Endothelial cell of umbilical vein (primary cell): Measurements from ENCODE around the gene PGBD5. TPM values are rescaled to one million over a fixed set of nuclear protein-coding genes. Genes with fewer than 3 reads are reported as not detected.

Source experiments
- BruUV-seq: library from RNA; stranded (reverse); fragments of 400-500 nt; replicated peaks from 2 replicates; lab custom pipeline; 2021; lab: Mats Ljungman, UMichigan
- CTCF ChIA-PET: fragments of 300-600, 350-600 bp; sonication (Branson Sonifier 250); formaldehyde crosslinking; loops from one replicate; lab custom pipeline; 2021; ENCODE audit warnings: antibody characterized with exemption, inconsistent platforms; lab: Charles Lee
- POLR2A ChIA-PET: fragments of 300-600, 350-600 bp; sonication (Branson Sonifier 250); formaldehyde crosslinking; loops from one replicate; lab custom pipeline; 2021; ENCODE audit warnings: antibody characterized with exemption, inconsistent platforms; lab: Charles Lee
- DNase-seq: peaks from one replicate; pipeline ENCODE4 v3.0.0-alpha.2; 2011; ENCODE audit warnings: low read depth, low spot score
- FAIRE-seq: peaks from 2 replicates; lab custom pipeline; 2011; peaks lifted over from hg19 to GRCh38; lab: Jason Lieb, UNC
- H2AFZ ChIP-seq: 2 replicates; pipeline ENCODE4 v1.6.0; 2012; ENCODE audit warnings: low read depth, low read length, control low read depth, inconsistent platforms
- H3K27ac ChIP-seq: 2 replicates; pipeline ENCODE4 v1.5.1; 2011; ENCODE audit warnings: low read depth, mild to moderate bottlenecking, control low read depth, low read length, moderate library complexity; ENCODE audit not compliant: insufficient read depth
- H3K27me3 ChIP-seq, 2 experiments: 2 replicates each; pipeline versions ENCODE4 v1.6.0 to v1.6.1; 2011; ENCODE audit warnings: low read length in 2 of 2, mixed read lengths in 1 of 2; ENCODE audit not compliant: control insufficient read depth in 2 of 2, insufficient read depth in 2 of 2
- H3K36me3 ChIP-seq, 2 experiments: 2 replicates in 1 of 2; 3 replicates in 1 of 2; pipeline ENCODE4 v1.5.1; 2011; ENCODE audit warnings: low read length in 2 of 2, mild to moderate bottlenecking in 1 of 2, moderate library complexity in 1 of 2; ENCODE audit not compliant: control insufficient read depth in 2 of 2, insufficient read depth in 2 of 2; ENCODE audit errors: extremely low read depth in 1 of 2
- H3K4me1 ChIP-seq: 3 replicates; pipeline ENCODE4 v1.5.1; 2011; ENCODE audit warnings: mild to moderate bottlenecking, low read length; ENCODE audit not compliant: control insufficient read depth, insufficient read depth; ENCODE audit errors: extremely low read depth
- H3K4me2 ChIP-seq: 2 replicates; pipeline ENCODE4 v1.6.1; 2011; ENCODE audit warnings: low read length, control low read depth, mixed read lengths; ENCODE audit not compliant: insufficient read depth
- H3K4me3 ChIP-seq, 3 experiments: fragments of 200-600 bp in 1 of 3; sonication (generic), shearing (Covaris generic) in 1 of 3; replicated peaks in 1 of 3; 2 replicates each; pipeline ENCODE4 v1.5.1; 2011 to 2016; ENCODE audit warnings: control low read depth in 3 of 3, low read length in 3 of 3, mild to moderate bottlenecking in 2 of 3, inconsistent platforms in 1 of 3, low read depth in 1 of 3, moderate library complexity in 1 of 3; ENCODE audit not compliant: insufficient read depth in 1 of 3
- H3K79me2 ChIP-seq: 2 replicates; pipeline ENCODE4 v1.6.0; 2012; ENCODE audit warnings: low read length, inconsistent platforms; ENCODE audit not compliant: control insufficient read depth, insufficient read depth
- H3K9ac ChIP-seq: replicated peaks from 2 replicates; pipeline ENCODE3; 2011; ENCODE audit warnings: low read length, control low read depth; ENCODE audit not compliant: insufficient read depth; ENCODE audit errors: extremely low read depth
- H3K9me1 ChIP-seq: replicated peaks from 3 replicates; pipeline ENCODE4 v1.6.0; 2011; ENCODE audit warnings: mild to moderate bottlenecking, low read length; ENCODE audit not compliant: control insufficient read depth, insufficient read depth; ENCODE audit errors: extremely low read depth
- H3K9me3 ChIP-seq: replicated peaks from 2 replicates; pipeline ENCODE4 v1.5.1; 2012; ENCODE audit warnings: low read length, inconsistent platforms; ENCODE audit not compliant: control insufficient read depth, insufficient read depth
- H4K20me1 ChIP-seq: replicated peaks from 2 replicates; pipeline ENCODE3; 2011; ENCODE audit warnings: mild to moderate bottlenecking, low read length; ENCODE audit not compliant: control insufficient read depth, insufficient read depth; ENCODE audit errors: extremely low read depth
- CTCF ChIP-seq, 2 donors: IDR thresholded peaks; 1 replicate in 1 of 2; 2 replicates in 1 of 2; pipeline ENCODE4 v1.5.1; 2011; ENCODE audit warnings: low read length in 2 of 2, mild to moderate bottlenecking in 2 of 2, moderate library complexity in 2 of 2, control low read depth in 1 of 2, inconsistent platforms in 1 of 2, low read depth in 1 of 2; ENCODE audit not compliant: insufficient read depth in 1 of 2; ENCODE audit errors: extremely low read depth in 1 of 2
- EZH2 ChIP-seq: IDR thresholded peaks from 2 replicates; pipeline ENCODE4 v1.6.1; 2012; ENCODE audit warnings: borderline replicate concordance, low read depth, mild to moderate bottlenecking, moderate library complexity, low read length, inconsistent platforms; ENCODE audit not compliant: severe bottlenecking
- FOS ChIP-seq: IDR thresholded peaks from 2 replicates; pipeline ENCODE4 v1.6.1; 2011; ENCODE audit warnings: mild to moderate bottlenecking, low read length, moderate library complexity, borderline replicate concordance; ENCODE audit not compliant: insufficient read depth
- GATA2 ChIP-seq: IDR thresholded peaks from 2 replicates; pipeline ENCODE4 v1.7.0; 2011; ENCODE audit warnings: low read depth, mild to moderate bottlenecking, moderate library complexity, mixed read lengths, low read length; ENCODE audit not compliant: insufficient read length, insufficient read depth
- JUN ChIP-seq: IDR thresholded peaks from 2 replicates; pipeline ENCODE4 v1.6.1; 2011; ENCODE audit warnings: borderline replicate concordance, low read depth; ENCODE audit not compliant: insufficient read length, insufficient read depth
- MAX ChIP-seq: IDR thresholded peaks from 2 replicates; pipeline ENCODE4 v1.6.1; 2011; ENCODE audit not compliant: insufficient read depth, insufficient read length
- MYC ChIP-seq: IDR thresholded peaks from one replicate; pipeline ENCODE4 v1.6.1; 2011; ENCODE audit warnings: mild to moderate bottlenecking, low read depth, low read length
- POLR2A ChIP-seq: IDR thresholded peaks from 2 replicates; pipeline ENCODE4 v1.6.1; 2012; ENCODE audit warnings: low read depth, mild to moderate bottlenecking, control low read depth, low read length
- POLR2AphosphoS5 ChIP-seq: IDR thresholded peaks from 2 replicates; pipeline ENCODE4 v1.6.1; 2012; ENCODE audit warnings: low read depth, mild to moderate bottlenecking, control low read depth, low read length, moderate library complexity; ENCODE audit not compliant: insufficient read depth
- dilution Hi-C: fragments of 300-500 bp; cut with MboI; formaldehyde crosslinking; loops from one replicate; pipeline ENCODE4 v1.15.0; 2019; ENCODE audit warnings: low sequenced_read_pairs; ENCODE audit not compliant: extremely low pct_ligation_motif_present
- intact Hi-C: fragments of 100-400 bp; cut with micrococcal nuclease; formaldehyde crosslinking; loops from one replicate; pipeline ENCODE4 v1.10.0; 2022
- polyA plus RNA-seq, 4 experiments: library from polyadenylated mRNA; depleted of rRNA in 3 of 4; stranded (reverse) in 3 of 4; unstranded in 1 of 4; fragments of >200 nt; gene quantifications; 2 replicates each; pipeline versions ENCODE4 v1.2.1 to v1.2.3, GENCODE V29; 2011 to 2012; ENCODE audit warnings: missing spikeins in 1 of 4
- total RNA-seq: library from RNA; stranded (reverse); gene quantifications from 2 replicates; pipeline ENCODE4 v1.2.3, GENCODE V29; 2021

The PGBD5 gene
- total and polyA plus RNA-seq, 2 donors (not counting 3 experiments of a cell fraction or from before 2014, with no cell fraction given): 0.03 TPM; not detected in 1

- POLR2A ChIA-PET: no interaction called here
- H3K9me3 ChIP-seq: no peaks in the 10 kb centered on the region
- dilution Hi-C loops: no loop called here
- no peaks in the 10 kb centered on the region for H3K79me2 ChIP-seq
- H3K9ac ChIP-seq: no peak overlapping the region
- CTCF ChIA-PET: no interaction called here
- no peak for DNase-seq
- FAIRE-seq: no peak
- no peak overlapping the region for H3K4me3 ChIP-seq
- TF ChIP-seq POLR2A (no peak), MAX (no peak), MYC (no peak), FOS (no peak), POLR2AphosphoS5 (no peak), EZH2 (no peak), GATA2 (no peak), CTCF (IDR thresholded peaks at IDR 0.05; ENCODE audit: extremely low read depth in 1 of 2, insufficient read depth in 1 of 2, low read depth in 1 of 2, low read length in 2 of 2) (no peak), JUN (no peak)
- H3K36me3 ChIP-seq: no peaks in the 10 kb centered on the region
- H3K4me2 ChIP-seq: no peak overlapping the region
- BruUV-seq: no TSS peak
- intact Hi-C loops: no loop called here
- H3K4me1 ChIP-seq: no peaks in the 10 kb centered on the region
- no peaks in the 10 kb centered on the region for H4K20me1 ChIP-seq
- H3K27ac ChIP-seq: no peak overlapping the region
- H3K9me1 ChIP-seq: no peaks in the 10 kb centered on the region
- no peaks in the 10 kb centered on the region for H3K27me3 ChIP-seq
- H2AFZ ChIP-seq: no peak overlapping the region
These were observed 33.6 kb downstream of the PGBD5 start for GRCh38 chr1:230392536-230392909.
